K562 (cell line): ENCODE results near the gene FAM83F. TPM values are rescaled to one million over a fixed set of nuclear protein-coding genes. Genes with fewer than 3 reads are reported as not detected.
A peak's percentile ranks its signal among the peaks of the same experiment; 100 is the strongest.

Experiments used
- ARID2 ChIP-seq: fragments of 450-650 bp; IDR thresholded peaks from 2 replicates; pipeline ENCODE4 v1.6.1; 2017; ENCODE audit warnings: antibody characterized with exemption, mild to moderate bottlenecking
- ASH1L ChIP-seq: fragments of 450-650 bp; IDR thresholded peaks from 2 replicates; pipeline ENCODE4 v1.6.1; 2018; ENCODE audit warnings: borderline replicate concordance, mild to moderate bottlenecking, low read depth; ENCODE audit not compliant: partially characterized antibody
- FIP1L1 ChIP-seq: fragments of 200-400 bp; formaldehyde crosslinking; IDR thresholded peaks from 2 replicates; pipeline ENCODE4 v1.6.1; 2018; ENCODE audit warnings: mild to moderate bottlenecking, low read depth, low read length; ENCODE audit not compliant: poor library complexity, severe bottlenecking
- GABPB1 ChIP-seq: sonication (generic); formaldehyde crosslinking; IDR thresholded peaks from 2 replicates; pipeline ENCODE4 v1.8.0; 2022; ENCODE audit warnings: mild to moderate bottlenecking, missing genetic modification reagents
- GTF2F1 ChIP-seq: IDR thresholded peaks from 2 replicates; pipeline ENCODE4 v1.6.1; 2011; ENCODE audit warnings: low read depth, low read length, improper control_type of control experiment
- GTF3C2 ChIP-seq: IDR thresholded peaks from 3 replicates; pipeline ENCODE4 v1.6.1; 2011; ENCODE audit warnings: borderline replicate concordance, mild to moderate bottlenecking, moderate library complexity; ENCODE audit not compliant: insufficient read length; ENCODE audit errors: extremely low read depth
- NFYB ChIP-seq: IDR thresholded peaks from 2 replicates; pipeline ENCODE4 v1.6.1; 2011; ENCODE audit warnings: mild to moderate bottlenecking, moderate library complexity; ENCODE audit not compliant: insufficient read length; ENCODE audit errors: extremely low read depth
- PHB ChIP-seq: fragments of 250-450 bp; sonication (Bioruptor Pico); IDR thresholded peaks from 2 replicates; pipeline ENCODE4 v1.5.0; 2021
- PURB ChIP-seq: sonication (generic); formaldehyde crosslinking; IDR thresholded peaks from 2 replicates; pipeline ENCODE4 v1.9.0; 2021; ENCODE audit warnings: low read depth, mild to moderate bottlenecking, missing genetic modification reagents
- PYGO2 ChIP-seq: fragments of 450-650 bp; IDR thresholded peaks from 2 replicates; pipeline ENCODE4 v1.6.1; 2016; ENCODE audit warnings: mild to moderate bottlenecking, missing genetic modification characterization, moderate library complexity, missing compliant biosample characterization
- TOE1 ChIP-seq, 2 experiments: fragments of 450-650 bp in 1 of 2; sonication (generic) in 1 of 2; formaldehyde crosslinking in 1 of 2; IDR thresholded peaks; 2 replicates each; pipeline versions ENCODE4 v1.7.1 to v1.8.0; 2016 to 2022; ENCODE audit warnings: borderline replicate concordance in 2 of 2, mild to moderate bottlenecking in 2 of 2, antibody characterized with exemption in 1 of 2, inconsistent platforms in 1 of 2, low read depth in 1 of 2, missing genetic modification reagents in 1 of 2, moderate library complexity in 1 of 2
- ZNF280A ChIP-seq: fragments of 450-650 bp; IDR thresholded peaks from 2 replicates; pipeline ENCODE4 v1.6.1; 2018; ENCODE audit warnings: mild to moderate bottlenecking, low read depth; ENCODE audit not compliant: partially characterized antibody
- ZSCAN29 ChIP-seq: fragments of 450-650 bp; IDR thresholded peaks from 2 replicates; pipeline ENCODE4 v1.6.1; 2017
- polyA plus RNA-seq, 8 experiments: library from polyadenylated mRNA; depleted of rRNA in 4 of 8; stranded (reverse) in 5 of 8; unstranded in 3 of 8; fragments of >200 nt; fragmentation: Nextera tagmentation in 2 of 8; fragmentation: Illumina TruSeq in 1 of 8; extraction: Ambion mirVana in 2 of 8; extraction: Trizol in 1 of 8; gene quantifications; 2 replicates each; pipeline versions ENCODE4 v1.2.1 to v1.2.3, GENCODE V29; 2011 to 2014; ENCODE audit warnings: inconsistent platforms in 1 of 8, missing spikeins in 1 of 8
- total RNA-seq, 7 experiments: library from RNA; depleted of rRNA in 6 of 7; stranded (reverse); fragments of >200 nt in 6 of 7; fragmentation: Illumina TruSeq in 2 of 7; extraction: Trizol in 2 of 7; gene quantifications; 2 replicates each; pipeline versions ENCODE4 v1.2.1 to v1.2.3, GENCODE V29; 2011 to 2021; ENCODE audit warnings: low replicate concordance in 1 of 7
- TF ChIP-seq, protein P1 (sequence below): sonication (generic); formaldehyde crosslinking; IDR thresholded peaks from 2 replicates; pipeline ENCODE4 v1.8.1; 2023; ENCODE audit warnings: mild to moderate bottlenecking, missing genetic modification reagents
- TF ChIP-seq, protein P2 (sequence below), 2 experiments: IDR thresholded peaks; 2 replicates each; pipeline ENCODE4 v1.6.1; 2012; ENCODE audit warnings: improper control_type of control experiment in 2 of 2, low read depth in 2 of 2, low read length in 2 of 2, borderline replicate concordance in 1 of 2

Gene FAM83F
- total and polyA plus RNA-seq, 9 of the 15 experiments (the other 6 are each of a cell fraction or from before 2014, with no cell fraction given): under 0.01 to 0.13 (median 0.04) TPM; not detected in 1

DNA sequence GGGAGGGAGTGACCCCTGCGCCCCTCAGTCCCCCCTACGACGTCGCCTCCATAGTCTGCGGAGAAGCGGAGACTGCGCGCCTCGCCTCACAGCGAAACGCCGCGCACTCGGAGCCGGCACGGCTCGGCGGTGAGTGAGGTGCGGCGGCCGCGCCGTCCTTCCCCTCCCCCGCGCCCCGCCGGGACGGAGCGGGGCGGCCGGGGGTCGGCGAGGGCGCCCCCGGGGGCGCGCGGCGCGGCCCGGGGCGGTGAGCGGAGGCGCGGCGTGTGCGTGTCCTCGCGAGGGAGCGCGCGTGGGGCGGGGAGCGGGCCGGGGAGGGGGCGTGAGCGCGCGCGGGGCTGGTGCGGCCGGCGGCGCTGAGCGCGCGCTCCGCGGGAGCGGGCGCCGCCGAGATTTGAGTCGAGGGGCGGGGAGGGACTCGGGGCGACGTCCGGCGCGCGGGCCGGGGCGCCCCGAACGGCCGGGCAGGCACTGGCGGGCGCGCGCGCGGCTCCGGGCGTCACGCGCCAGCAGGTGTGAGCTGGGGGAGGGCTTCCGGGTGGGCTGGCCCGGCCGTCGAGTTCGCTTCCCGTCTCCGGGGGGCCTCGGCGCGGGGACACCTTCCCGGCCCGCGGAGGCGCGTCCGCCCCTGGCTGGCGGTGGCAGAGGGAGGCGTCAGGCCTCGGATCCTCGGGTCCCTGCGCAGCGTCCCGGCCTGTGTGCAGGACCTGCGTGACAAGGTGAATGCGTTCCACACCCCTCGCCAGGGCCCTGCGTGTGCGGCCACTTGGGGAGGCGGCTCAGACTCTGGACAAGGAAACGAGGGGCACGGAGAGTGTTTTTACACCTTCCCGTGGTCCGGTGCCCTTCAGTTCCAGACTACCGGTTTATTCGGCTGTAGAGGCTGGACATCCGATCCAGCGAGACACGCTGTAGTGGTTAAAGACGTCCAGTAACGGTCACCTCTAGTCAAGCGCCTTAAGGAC lies 50.4 kb downstream of the FAM83F start (continued):
- TF ChIP-seq GABPB1 (CRISPR knock-in tag): no peak
- no peak for TF ChIP-seq FIP1L1
- no peak for TF ChIP-seq NFYB
- TF ChIP-seq PYGO2 (tag): no peak
- TF ChIP-seq ASH1L: no peak
- no peak for TF ChIP-seq ZNF280A
- TF ChIP-seq ARID2: no peak
- no peak for TF ChIP-seq GTF3C2
- no peak for TF ChIP-seq PURB (CRISPR knock-in tag)
- no peak for TF ChIP-seq PHB (CRISPR knock-in tag)
- no peak for TF ChIP-seq TOE1 (IDR thresholded peaks at IDR 0.05; ENCODE audit: borderline replicate concordance)
- TF ChIP-seq TOE1 (CRISPR knock-in tag; IDR thresholded peaks at IDR 0.05; ENCODE audit: borderline replicate concordance, low read depth): no peak
- TF ChIP-seq ZSCAN29: peak; percentile 74; the same call in 1 of the 2 replicates
- TF ChIP-seq, protein P1, sequence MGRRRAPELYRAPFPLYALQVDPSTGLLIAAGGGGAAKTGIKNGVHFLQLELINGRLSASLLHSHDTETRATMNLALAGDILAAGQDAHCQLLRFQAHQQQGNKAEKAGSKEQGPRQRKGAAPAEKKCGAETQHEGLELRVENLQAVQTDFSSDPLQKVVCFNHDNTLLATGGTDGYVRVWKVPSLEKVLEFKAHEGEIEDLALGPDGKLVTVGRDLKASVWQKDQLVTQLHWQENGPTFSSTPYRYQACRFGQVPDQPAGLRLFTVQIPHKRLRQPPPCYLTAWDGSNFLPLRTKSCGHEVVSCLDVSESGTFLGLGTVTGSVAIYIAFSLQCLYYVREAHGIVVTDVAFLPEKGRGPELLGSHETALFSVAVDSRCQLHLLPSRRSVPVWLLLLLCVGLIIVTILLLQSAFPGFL: no peak
- TF ChIP-seq, protein P2, sequence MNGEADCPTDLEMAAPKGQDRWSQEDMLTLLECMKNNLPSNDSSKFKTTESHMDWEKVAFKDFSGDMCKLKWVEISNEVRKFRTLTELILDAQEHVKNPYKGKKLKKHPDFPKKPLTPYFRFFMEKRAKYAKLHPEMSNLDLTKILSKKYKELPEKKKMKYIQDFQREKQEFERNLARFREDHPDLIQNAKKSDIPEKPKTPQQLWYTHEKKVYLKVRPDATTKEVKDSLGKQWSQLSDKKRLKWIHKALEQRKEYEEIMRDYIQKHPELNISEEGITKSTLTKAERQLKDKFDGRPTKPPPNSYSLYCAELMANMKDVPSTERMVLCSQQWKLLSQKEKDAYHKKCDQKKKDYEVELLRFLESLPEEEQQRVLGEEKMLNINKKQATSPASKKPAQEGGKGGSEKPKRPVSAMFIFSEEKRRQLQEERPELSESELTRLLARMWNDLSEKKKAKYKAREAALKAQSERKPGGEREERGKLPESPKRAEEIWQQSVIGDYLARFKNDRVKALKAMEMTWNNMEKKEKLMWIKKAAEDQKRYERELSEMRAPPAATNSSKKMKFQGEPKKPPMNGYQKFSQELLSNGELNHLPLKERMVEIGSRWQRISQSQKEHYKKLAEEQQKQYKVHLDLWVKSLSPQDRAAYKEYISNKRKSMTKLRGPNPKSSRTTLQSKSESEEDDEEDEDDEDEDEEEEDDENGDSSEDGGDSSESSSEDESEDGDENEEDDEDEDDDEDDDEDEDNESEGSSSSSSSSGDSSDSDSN (IDR thresholded peaks at IDR 0.05; ENCODE audit: borderline replicate concordance in 1 of 2, low read depth in 2 of 2, low read length in 2 of 2): 0 out of 4 replicates have a peak, but pooled peaks of 1 of the 2 experiments have one; percentile 59
- TF ChIP-seq GTF2F1: no peak
